Smooth muscle cell (in vitro differentiated cells): ENCODE results near the gene MIAT. TPM values are rescaled to one million over a fixed set of nuclear protein-coding genes. Genes with fewer than 3 reads are reported as not detected.

Experiments
- DNase-seq: peaks from one replicate; lab custom pipeline; 2025; ENCODE audit not compliant: unreplicated experiment; lab: John Stamatoyannopoulos, UW
- H2AFZ ChIP-seq: fragments of 200-600 bp; sonication (generic); 2 replicates; pipeline ENCODE4 v1.6.0; 2016; ENCODE audit warnings: antibody characterized with exemption, low read depth, mild to moderate bottlenecking
- H3F3A ChIP-seq: fragments of 200-600 bp; sonication (generic); 2 replicates; pipeline ENCODE4 v1.6.0; 2017; ENCODE audit warnings: antibody characterized with exemption, low read depth
- H3K27ac ChIP-seq: fragments of 200-600 bp; sonication (generic); 2 replicates; pipeline ENCODE4 v1.5.1; 2016; ENCODE audit warnings: low read depth, mild to moderate bottlenecking
- H3K27me3 ChIP-seq: fragments of 200-600 bp; sonication (generic); 2 replicates; pipeline ENCODE4 v1.6.1; 2016; ENCODE audit warnings: low read depth, mild to moderate bottlenecking
- H3K36me3 ChIP-seq: fragments of 200-600 bp; sonication (generic); 2 replicates; pipeline ENCODE4 v1.5.1; 2016; ENCODE audit warnings: low read depth
- H3K4me1 ChIP-seq: fragments of 200-600 bp; sonication (generic); 2 replicates; pipeline ENCODE4 v1.5.1; 2016; ENCODE audit warnings: low read depth
- H3K4me2 ChIP-seq: fragments of 200-600 bp; sonication (generic); 2 replicates; pipeline ENCODE4 v1.6.0; 2016; ENCODE audit warnings: mild to moderate bottlenecking
- H3K4me3 ChIP-seq: fragments of 200-600 bp; sonication (generic); 2 replicates; pipeline ENCODE4 v1.5.1; 2016; ENCODE audit warnings: mild to moderate bottlenecking
- H3K79me2 ChIP-seq: fragments of 200-600 bp; sonication (generic); 2 replicates; pipeline ENCODE4 v1.6.0; 2016; ENCODE audit warnings: low read depth, mild to moderate bottlenecking
- H3K9ac ChIP-seq: fragments of 200-600 bp; sonication (generic); 2 replicates; pipeline ENCODE4 v1.6.0; 2016; ENCODE audit warnings: low read depth
- H3K9me3 ChIP-seq: fragments of 200-600 bp; sonication (generic); replicated peaks from 2 replicates; pipeline ENCODE4 v1.5.1; 2016; ENCODE audit warnings: low read depth
- H4K20me1 ChIP-seq: fragments of 200-600 bp; sonication (generic); 2 replicates; pipeline ENCODE4 v1.6.0; 2016; ENCODE audit warnings: low read depth
- CTCF ChIP-seq: fragments of 200-600 bp; sonication (generic); IDR thresholded peaks from 2 replicates; pipeline ENCODE4 v1.5.1; 2017; ENCODE audit warnings: borderline replicate concordance, mild to moderate bottlenecking, antibody characterized with exemption; ENCODE audit not compliant: insufficient read depth, poor library complexity, severe bottlenecking
- WGBS: methylation state at CpG from one replicate; pipeline ENCODE4 v1.1.7; 2016; ENCODE audit warnings: low lambda C conversion rate; 5-methylcytosine and 5-hydroxymethylcytosine counted together
- polyA plus RNA-seq: library from polyadenylated mRNA; unstranded; fragments of >200 nt; fragmentation: Nextera tagmentation; extraction: Ambion mirVana; gene quantifications from 2 replicates; pipeline ENCODE4 v1.2.1, GENCODE V29; 2016
- total RNA-seq: library from RNA; depleted of rRNA; stranded (reverse); fragments of >200 nt; gene quantifications from 2 replicates; pipeline ENCODE4 v1.2.3, GENCODE V29; 2014

MIAT gene
- total and polyA plus RNA-seq, 2 experiments from 2014 or later: 0.16 to 7.0 TPM

- H3K4me3 ChIP-seq: no peak overlapping the region
- no peaks in the 10 kb centered on the region for H3K27me3 ChIP-seq
- TF ChIP-seq CTCF: no peak
- H3K9me3 ChIP-seq: no peaks in the 10 kb centered on the region
- H2AFZ ChIP-seq: no peak overlapping the region
- peaks cover 9% of the 10 kb centered on the region for H3K4me1 ChIP-seq
- no peak overlapping the region for H3K27ac ChIP-seq
- DNase-seq: no peak
- no peak overlapping the region for H3K9ac ChIP-seq
- 89% methylated on average over 3 of the region's 3 CpGs for WGBS
- no peak overlapping the region for H3K4me2 ChIP-seq
- peaks cover 7% of the 10 kb centered on the region for H4K20me1 ChIP-seq
- peaks cover 6% of the 10 kb centered on the region for H3F3A ChIP-seq
- no peaks in the 10 kb centered on the region for H3K79me2 ChIP-seq
- no peaks in the 10 kb centered on the region for H3K36me3 ChIP-seq
Measured at GRCh38 chr22:26709617-26710390, 52.4 kb downstream of the MIAT start.

- Histone ChIP-seq H3K9ac (no peak overlapping the region), H3F3A (peaks cover 6% of the 10 kb centered on the region), H3K36me3 (no peaks in the 10 kb centered on the region), H4K20me1 (peaks cover 7% of the 10 kb centered on the region), H3K9me3 (no peaks in the 10 kb centered on the region), H3K4me2 (no peak overlapping the region), H3K4me3 (no peak overlapping the region), H3K27ac (no peak overlapping the region), H3K27me3 (no peaks in the 10 kb centered on the region), H3K79me2 (no peaks in the 10 kb centered on the region), H3K4me1 (peaks cover 11% of the 10 kb centered on the region), H2AFZ (no peak overlapping the region)
- DNase-seq: no peak
- WGBS: 91% methylated on average over 4 of the region's 4 CpGs
- no peak for TF ChIP-seq CTCF
Measured at GRCh38 chr22:26711205-26711963, 54.0 kb downstream of the MIAT start.

GRCh38 chr22:26712158-26712557 is 54.8 kb downstream of the MIAT start:
- H3K4me3 ChIP-seq: no peak overlapping the region
- TF ChIP-seq CTCF: no peak
- 79% methylated on average over 8 of the region's 8 CpGs for WGBS
- no peaks in the 10 kb centered on the region for H3K27me3 ChIP-seq
- H3K4me2 ChIP-seq: no peak overlapping the region
- no peaks in the 10 kb centered on the region for H3K36me3 ChIP-seq
- H3K4me1 ChIP-seq: peaks cover 11% of the 10 kb centered on the region
- peaks cover 6% of the 10 kb centered on the region for H3F3A ChIP-seq
- H2AFZ ChIP-seq: no peak overlapping the region
- no peak overlapping the region for H3K9ac ChIP-seq
- H3K79me2 ChIP-seq: no peaks in the 10 kb centered on the region
- no peaks in the 10 kb centered on the region for H3K9me3 ChIP-seq
- DNase-seq: no peak
- peaks cover 7% of the 10 kb centered on the region for H4K20me1 ChIP-seq
- no peak overlapping the region for H3K27ac ChIP-seq
